ENCODE data around the gene EYA2.

DNA sequence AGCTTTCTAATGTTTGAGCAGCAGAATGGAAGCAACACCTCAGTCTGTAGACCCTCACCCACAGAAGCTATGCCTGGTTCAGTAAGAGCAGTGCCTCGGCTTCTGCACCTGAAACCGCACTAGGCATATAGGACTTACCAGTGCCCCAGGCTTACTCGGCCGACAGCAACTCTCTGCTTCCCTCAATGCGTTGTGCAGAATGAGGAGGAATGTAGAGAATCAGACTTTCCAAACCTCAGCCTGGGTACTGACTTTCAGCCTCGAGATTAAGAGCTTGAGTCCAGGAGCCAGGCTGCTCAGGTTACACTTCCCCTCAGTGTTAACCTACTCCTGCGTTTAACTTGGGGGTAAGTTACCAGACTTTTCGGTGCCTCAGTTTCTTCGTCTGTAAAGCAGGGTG is 8.6 kb downstream of the EYA2 start:
- TF ChIP-seq POLR2A (IDR thresholded peaks at IDR 0.05) = no peak
- TF ChIP-seq CTCF (IDR thresholded peaks at IDR 0.05) = no peak

All from breast epithelium (tissue), 3 donors.